ENCODE measurements around the gene CACNA1G.

GRCh38 chr17:50527949-50528474, 32.5 kb upstream of the CACNA1G start:
- TF ChIP-seq, protein P1, sequence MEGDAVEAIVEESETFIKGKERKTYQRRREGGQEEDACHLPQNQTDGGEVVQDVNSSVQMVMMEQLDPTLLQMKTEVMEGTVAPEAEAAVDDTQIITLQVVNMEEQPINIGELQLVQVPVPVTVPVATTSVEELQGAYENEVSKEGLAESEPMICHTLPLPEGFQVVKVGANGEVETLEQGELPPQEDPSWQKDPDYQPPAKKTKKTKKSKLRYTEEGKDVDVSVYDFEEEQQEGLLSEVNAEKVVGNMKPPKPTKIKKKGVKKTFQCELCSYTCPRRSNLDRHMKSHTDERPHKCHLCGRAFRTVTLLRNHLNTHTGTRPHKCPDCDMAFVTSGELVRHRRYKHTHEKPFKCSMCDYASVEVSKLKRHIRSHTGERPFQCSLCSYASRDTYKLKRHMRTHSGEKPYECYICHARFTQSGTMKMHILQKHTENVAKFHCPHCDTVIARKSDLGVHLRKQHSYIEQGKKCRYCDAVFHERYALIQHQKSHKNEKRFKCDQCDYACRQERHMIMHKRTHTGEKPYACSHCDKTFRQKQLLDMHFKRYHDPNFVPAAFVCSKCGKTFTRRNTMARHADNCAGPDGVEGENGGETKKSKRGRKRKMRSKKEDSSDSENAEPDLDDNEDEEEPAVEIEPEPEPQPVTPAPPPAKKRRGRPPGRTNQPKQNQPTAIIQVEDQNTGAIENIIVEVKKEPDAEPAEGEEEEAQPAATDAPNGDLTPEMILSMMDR (IDR thresholded peaks at IDR 0.05; ENCODE audit: insufficient read depth, low read depth, low read length) = no peak
- TF ChIP-seq EZH2 (IDR thresholded peaks at IDR 0.05; ENCODE audit: insufficient read depth, low read length) = no peak
